DMS153 treated with DMSO at 0.1 percent for 48 hours (cell line): Measurements from ENCODE around the gene ST13.
"Not testable (repeated sequence)": the region's sequence is repeated elsewhere in the genome, so short reads cannot be mapped to it uniquely, and the experiment has no call there.

Experiments
- DNase-seq: peaks from one replicate; lab custom pipeline; 2025; ENCODE audit not compliant: unreplicated experiment; lab: John Stamatoyannopoulos, UW

ST13 gene

GRCh38 chr22:40789131-40789530 lies 67.3 kb downstream of the ST13 start:
- no peak for DNase-seq

DNA sequence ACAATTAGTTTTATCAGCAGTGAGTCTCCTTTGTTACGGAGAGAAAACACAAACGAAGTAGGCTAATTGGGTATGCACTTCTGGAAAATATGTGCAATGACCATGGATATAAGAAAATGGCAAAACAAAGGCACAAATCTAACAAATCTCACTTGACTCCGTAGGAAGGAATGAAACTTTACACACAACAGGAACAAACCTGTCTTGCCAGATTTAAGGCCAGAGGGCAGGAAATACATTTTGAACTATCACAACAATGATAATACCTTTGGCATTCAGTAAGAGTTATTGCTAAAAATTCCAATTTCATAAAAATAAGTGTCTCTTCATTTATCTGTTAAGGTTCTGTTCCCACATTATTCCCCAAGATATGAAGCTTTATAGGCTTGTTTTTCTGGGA lies 73.9 kb downstream of the ST13 start:
- no peak for DNase-seq

DNA sequence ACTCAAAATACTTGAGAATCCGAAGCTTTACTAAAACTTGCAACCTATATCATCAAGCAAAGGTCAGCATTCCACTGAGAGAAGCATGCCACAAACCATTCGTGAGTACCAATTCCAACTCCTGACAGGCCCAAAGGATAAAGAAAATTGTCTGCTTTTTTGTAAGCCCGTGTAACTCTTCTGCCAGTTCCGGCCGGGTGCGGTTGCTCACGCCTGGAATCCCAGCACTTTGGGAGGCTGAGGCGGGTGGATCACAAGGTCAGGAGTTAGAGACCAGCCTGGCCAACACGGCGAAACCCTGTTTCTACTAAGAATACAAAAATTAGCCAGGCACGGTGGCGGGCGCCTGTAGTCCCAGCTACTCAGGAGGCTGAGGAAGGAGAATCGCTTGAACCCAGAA lies 74.7 kb downstream of the ST13 start:
- not testable (repeated sequence) for DNase-seq
